GM21528 (cell line): ENCODE measurements around the gene NME7.
"Not testable (repeated sequence)": the region's sequence is repeated elsewhere in the genome, so short reads cannot be mapped to it uniquely, and the experiment has no call there.

Experiments used
- ATAC-seq: cut with Tn5 transposase; IDR thresholded peaks from one replicate; pipeline ENCODE4 v1.9.1; 2021; ENCODE audit warnings: mild to moderate bottlenecking, moderate library complexity; ENCODE audit not compliant: unreplicated experiment, low FRiP score

NME7 gene

DNA sequence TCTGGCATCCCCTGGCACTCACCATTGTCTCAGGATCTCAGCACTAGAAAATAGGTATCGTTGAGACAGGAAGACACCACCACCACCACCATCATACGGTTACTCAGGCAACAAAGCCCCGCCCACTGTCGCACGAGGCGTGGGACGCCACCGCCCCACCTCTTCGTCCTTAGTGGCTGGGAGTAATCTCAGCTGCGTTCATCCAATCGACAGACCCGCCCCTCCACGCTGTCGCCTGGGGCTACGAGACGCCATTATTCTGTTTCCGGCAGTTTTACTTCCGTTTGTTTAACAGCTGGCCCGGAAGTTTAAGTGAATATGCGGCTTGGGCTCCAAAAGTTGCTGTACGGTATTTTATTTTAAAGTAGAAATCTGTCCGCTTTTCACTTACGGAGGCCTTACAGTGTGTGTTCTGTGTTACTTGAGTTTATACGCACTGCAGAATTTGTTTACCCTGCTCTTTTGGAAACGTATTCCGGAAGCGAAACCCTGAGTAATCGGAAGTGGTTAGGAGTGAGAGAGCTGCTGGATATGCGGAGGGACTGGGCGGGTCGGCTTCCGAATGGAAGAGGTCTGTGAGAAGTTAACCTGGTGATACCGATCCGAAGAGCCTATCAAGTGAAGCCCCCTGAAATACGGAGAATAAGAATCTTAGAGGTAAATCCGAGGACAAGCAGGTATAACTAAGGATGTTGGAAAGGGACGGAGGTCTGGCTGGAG lies at the start of gene NME7, which contains the start of gene BLZF1:
NME7 (minus strand) TSS at position 112 of the 720 bp plus-strand sequence; CDS start at position 25, 87 bp downstream.
BLZF1 (plus strand) TSS at position 510 of the 720 bp plus-strand sequence. CDS start 1,328 bp downstream, outside the sequence.
- peak; percentile 97 for ATAC-seq

GRCh38 chr1:169414952-169415351 lies 47.4 kb upstream of the NME7 start:
- no peak for ATAC-seq

DNA sequence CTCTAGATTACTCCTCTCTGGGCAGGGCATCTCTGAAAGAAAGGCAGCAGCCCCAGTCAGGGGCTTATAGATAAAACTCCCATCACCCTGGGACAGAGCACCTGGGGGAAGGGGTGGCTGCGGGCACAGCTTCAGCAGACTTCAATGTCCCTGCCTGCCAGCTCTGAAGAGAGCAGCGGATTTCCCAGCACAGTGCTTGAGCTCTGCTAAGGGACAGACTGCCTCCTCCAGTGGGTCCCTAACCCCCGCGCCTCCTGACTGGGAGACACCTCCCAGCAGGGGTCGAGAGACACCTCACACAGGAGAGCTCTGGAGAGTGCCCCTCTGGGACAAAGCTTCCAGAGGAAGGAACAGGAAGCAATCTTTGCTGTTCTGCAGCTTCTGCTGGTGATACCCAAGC lies 40.7 kb upstream of the NME7 start:
- ATAC-seq = not testable (repeated sequence)

DNA sequence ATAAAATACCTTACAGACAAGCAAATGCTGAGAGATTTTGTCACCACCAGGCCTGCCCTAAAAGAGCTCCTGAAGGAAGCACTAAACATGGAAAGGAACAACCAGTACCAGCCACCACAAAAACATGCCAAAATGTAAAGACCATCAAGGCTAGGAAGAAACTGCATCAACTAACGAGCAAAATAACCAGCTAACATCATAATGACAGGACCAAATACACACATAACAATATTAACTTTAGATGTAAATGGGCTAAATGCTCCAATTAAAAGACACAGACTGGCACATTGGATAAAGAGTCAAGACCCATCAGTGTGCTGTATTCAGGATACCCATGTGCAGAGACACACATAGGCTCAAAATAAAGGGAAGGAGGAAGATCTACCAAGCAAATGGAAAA lies 35.0 kb upstream of the NME7 start:
- ATAC-seq = not testable (repeated sequence)

DNA sequence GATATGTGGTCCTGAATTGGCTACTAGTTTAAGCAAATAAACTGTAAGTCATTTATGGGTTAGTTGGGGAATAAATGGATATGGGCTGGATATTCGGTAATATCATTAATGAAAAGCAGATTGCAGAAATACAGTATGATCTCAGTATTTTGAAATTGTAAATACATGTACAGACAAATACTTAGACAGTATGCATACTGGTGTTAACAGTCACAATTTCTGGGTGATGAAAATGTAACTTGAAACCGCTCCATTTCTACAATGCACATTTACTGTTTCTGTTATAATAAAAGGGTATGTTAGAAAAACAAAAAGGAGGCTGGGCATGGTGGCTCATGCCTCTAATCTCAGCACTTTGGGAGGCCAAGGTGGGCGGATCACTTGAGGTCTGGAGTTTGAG lies 28.4 kb upstream of the NME7 start:
- no peak for ATAC-seq

- no peak for ATAC-seq
Measured at GRCh38 chr1:169392406-169392805, 24.8 kb upstream of the NME7 start.

DNA sequence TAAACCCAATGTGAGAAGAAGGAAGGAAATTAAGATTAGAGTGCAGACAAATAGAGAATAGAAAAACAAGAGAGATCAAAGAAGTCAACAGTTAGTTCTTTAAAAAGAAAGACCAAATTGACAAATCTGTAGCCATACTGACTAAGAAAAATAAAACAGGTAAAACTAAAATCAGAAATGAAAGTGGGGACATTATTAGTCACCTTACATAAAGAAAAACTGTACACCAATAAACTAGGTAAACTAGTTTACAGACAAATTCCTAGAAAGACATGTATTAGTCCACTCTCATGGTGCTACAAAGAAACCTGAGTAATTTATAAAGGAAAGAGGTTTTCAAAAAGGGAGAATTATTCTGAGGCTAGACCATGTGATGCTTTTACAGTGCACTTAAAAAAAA lies 22.7 kb upstream of the NME7 start:
- ATAC-seq = no peak

- no peak for ATAC-seq
Measured at GRCh38 chr1:169387399-169387798, 19.8 kb upstream of the NME7 start.

DNA sequence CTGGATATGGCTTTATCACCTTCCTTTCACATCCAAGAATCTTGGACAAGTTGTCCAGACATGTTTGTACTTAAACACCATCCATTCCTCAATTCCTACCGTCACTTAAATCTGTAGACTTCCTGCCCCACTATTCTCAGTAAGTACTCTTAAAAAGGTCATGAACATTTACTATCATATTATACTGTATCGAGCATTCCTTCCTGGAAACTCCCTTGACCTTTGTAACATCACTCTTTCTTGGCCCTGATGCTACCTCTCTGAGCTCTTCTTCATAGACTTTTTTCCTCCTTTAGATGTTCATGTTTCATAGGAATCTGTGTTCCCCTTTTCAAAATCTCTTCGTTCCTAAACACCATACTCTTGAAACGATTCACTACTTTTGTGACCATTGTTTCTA lies 15.9 kb upstream of the NME7 start:
- no peak for ATAC-seq

DNA sequence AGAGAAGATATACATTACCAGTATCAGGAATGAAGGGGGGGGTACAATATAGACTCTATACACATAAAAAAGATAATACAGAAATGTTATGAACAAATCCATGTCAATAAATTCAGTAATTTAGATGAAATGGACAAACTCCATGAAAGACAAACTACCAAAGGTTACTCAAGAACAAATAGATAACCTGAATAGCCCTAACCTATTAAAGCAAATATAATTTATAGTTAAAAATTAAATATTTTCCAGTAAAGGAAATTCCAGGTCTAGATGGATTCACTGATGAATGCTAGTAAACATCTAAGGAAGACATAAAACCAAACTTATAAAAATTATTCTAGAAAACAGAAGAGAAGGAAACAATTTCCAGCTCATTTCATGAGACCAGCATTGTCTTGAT lies 13.6 kb upstream of the NME7 start:
- no peak for ATAC-seq

DNA sequence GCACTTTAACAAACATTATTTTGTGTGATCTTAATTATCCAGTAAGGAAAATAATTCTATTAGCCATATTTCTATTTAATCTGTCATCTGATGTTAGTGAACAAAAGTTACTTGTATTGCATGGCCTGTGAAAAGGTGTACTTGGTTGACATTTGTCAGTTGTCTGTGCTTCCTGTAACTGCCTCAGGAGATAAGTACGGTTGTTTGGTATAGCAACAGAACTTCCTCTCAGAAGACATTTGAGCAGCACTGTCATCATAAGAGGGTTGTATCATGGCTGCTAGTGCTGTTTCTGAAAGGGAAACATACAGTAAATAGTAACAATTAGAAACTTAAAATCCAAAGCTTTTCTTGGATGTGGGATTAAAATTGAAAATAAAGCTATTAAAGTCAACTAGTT lies 3.8 kb upstream of the NME7 start:
- ATAC-seq = no peak

DNA sequence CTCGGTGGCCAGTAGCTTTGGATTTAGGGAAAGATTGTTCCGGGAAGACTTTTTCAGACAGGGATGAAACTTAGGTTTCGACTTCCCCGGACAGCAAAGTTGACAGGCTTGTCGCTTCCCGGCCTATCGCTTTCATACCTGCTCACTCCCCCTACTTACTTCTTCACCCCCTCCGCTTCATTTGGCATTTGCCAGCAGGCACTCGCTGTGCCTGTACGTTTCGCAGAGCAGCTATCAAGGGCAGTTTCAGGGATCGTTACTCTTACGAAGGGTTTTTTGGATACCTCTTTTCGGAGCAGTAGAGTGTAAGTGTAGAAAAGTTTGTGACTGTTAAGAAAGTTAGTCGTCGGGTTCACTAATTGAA lies 791 bp upstream of the NME7 start:
- ATAC-seq = no peak

- no peak for ATAC-seq
Measured at GRCh38 chr1:169367096-169367685, 406 bp downstream of the NME7 start.

- ATAC-seq = no peak
Measured at GRCh38 chr1:169364948-169365347, 2.6 kb downstream of the NME7 start.

GRCh38 chr1:169363046-169363730 lies 4.4 kb downstream of the NME7 start:
- ATAC-seq = peak; percentile 27

- ATAC-seq = no peak
Measured at GRCh38 chr1:169361281-169361680, 6.3 kb downstream of the NME7 start.

GRCh38 chr1:169360415-169360814 lies 7.2 kb downstream of the NME7 start:
- no peak for ATAC-seq

- no peak for ATAC-seq
Measured at GRCh38 chr1:169348383-169349036, 19.1 kb downstream of the NME7 start.

DNA sequence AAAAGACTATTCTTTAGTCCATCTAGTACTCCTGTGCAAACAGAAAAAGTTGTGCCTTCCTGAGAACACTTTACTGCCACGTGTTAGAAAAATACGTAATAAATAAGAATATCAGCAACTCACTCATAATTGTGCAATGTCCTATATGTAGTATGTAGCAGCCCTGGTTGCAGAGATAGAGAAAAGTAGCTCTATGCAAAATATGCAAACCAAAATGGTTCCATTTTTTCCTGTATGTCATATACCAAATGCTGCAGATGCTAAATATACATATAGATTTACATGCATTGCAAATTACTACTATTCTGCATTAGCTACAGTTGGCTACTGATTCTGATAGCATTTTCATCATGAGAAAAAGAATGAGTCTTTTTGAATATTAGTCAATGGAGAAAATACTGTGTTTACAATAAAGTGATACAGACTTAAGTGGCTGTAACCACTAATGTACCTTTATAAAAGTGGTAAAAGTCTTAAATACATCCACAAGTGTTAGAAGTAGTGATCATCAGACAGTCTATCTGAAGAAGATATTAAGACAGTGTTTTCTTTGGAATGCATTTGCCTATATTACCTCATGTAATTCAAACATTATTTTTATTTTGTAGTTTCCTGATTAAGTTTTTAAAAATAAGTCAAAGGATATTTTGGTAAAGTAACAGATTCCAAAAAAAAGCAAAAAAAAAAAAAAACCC lies 19.8 kb downstream of the NME7 start:
- ATAC-seq = no peak

DNA sequence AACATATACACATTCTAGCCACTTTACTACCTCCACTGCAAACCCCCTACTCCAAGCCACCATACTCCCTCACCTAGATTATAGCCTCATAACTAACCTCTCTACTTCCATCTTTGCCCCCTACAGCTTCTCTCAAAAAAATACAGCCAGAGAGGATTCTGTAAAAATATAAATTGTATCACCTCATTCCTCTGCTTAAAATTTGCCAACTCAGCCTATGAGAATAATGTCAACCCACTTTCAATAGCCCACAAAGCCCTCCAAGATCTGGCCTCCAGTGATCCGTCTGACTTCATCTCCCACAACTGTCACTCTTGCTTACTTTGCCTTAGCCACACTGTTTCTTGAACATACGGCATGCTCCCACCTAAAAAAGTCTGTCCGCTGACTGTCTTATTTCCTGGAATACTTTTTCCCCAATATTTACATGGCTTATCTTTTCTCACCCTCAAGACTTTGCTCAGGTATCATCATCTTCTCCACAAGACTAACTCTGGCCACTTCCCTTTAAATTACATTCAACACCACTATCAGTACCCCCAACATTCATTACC lies 21.5 kb downstream of the NME7 start:
- ATAC-seq = no peak
